ENCODE measurements around the gene SSBP3.

Gene SSBP3

GRCh38 chr1:54294887-54295286, 111.3 kb downstream of the SSBP3 start:
- Histone ChIP-seq H3K27me3 (ENCODE audit: insufficient read depth, insufficient read length) (no peaks in the 10 kb centered on the region), H3K36me3 (ENCODE audit: insufficient read depth, insufficient read length, low read length) (peaks cover 7% of the 10 kb centered on the region), H3K9me3 (ENCODE audit: insufficient read depth, low read length) (no peaks in the 10 kb centered on the region), H3K4me1 (ENCODE audit: insufficient read depth, insufficient read length) (peaks cover 45% of the 10 kb centered on the region), H3K9ac (ENCODE audit: insufficient read length, low read depth) (no peak overlapping the region), H3K4me3 (ENCODE audit: insufficient read length, low read depth) (no peak overlapping the region)
- TF ChIP-seq SUZ12 (IDR thresholded peaks at IDR 0.05; ENCODE audit: extremely low read depth, insufficient read depth, insufficient read length) (no peak), ZNF274 (IDR thresholded peaks at IDR 0.05; ENCODE audit: low read depth, low read length) (no peak), YY1 (IDR thresholded peaks at IDR 0.05; ENCODE audit: insufficient read depth, insufficient read length) (no peak)
- DNase-seq (ENCODE audit: low read depth, low spot score): no peak

- TF ChIP-seq YY1 (IDR thresholded peaks at IDR 0.05; ENCODE audit: insufficient read depth, insufficient read length) (no peak), ZNF274 (IDR thresholded peaks at IDR 0.05; ENCODE audit: low read depth, low read length) (no peak), SUZ12 (IDR thresholded peaks at IDR 0.05; ENCODE audit: extremely low read depth, insufficient read depth, insufficient read length) (no peak)
- Histone ChIP-seq H3K4me3 (ENCODE audit: insufficient read length, low read depth) (no peak overlapping the region), H3K36me3 (ENCODE audit: insufficient read depth, insufficient read length, low read length) (peaks cover 2% of the 10 kb centered on the region), H3K4me1 (ENCODE audit: insufficient read depth, insufficient read length) (peaks cover 44% of the 10 kb centered on the region), H3K27me3 (ENCODE audit: insufficient read depth, insufficient read length) (no peaks in the 10 kb centered on the region), H3K9ac (ENCODE audit: insufficient read length, low read depth) (no peak overlapping the region), H3K9me3 (ENCODE audit: insufficient read depth, low read length) (no peaks in the 10 kb centered on the region)
- DNase-seq (ENCODE audit: low read depth, low spot score): no peak
These were observed 113.9 kb downstream of the SSBP3 start for GRCh38 chr1:54292002-54292911.

DNA sequence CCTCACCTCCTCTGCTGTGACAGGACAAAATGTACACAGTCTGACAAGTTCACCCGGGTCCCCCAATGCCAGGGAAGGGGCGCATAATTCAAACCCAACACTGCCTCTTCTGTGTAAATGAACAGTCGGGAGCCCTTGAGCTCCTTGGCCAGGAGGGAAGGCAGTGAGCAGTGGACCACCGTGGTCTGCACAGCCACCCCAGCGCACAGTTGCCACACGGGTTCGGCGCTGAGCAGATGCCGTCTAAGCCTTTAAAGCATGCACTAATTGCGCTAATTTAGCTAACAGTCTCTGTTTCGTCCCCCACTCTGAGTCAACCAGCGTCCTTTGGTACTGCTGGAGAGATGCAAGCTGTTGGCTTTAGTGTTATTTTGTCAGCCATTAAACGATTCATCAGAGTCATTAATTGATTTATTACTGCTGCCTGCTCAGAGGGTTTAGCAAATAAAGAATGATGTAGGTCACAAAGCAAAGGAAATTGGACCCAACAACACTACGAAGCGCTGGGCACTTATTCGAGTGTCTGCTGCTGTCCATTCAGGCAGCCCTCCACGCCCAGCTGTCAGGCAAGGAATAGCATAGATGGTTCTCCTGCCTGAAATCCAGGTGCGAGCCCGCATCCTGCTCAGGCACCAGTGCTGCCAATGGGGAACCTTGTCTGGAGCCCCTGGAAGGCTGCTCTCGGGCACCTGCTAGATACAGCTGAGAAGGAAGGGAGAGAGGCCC, 114.8 kb downstream of the SSBP3 start:
- peaks cover 51% of the 10 kb centered on the region for H3K4me1 ChIP-seq (ENCODE audit: insufficient read depth, insufficient read length)
- no peak for DNase-seq (ENCODE audit: low read depth, low spot score)
- peaks cover 2% of the 10 kb centered on the region for H3K36me3 ChIP-seq (ENCODE audit: insufficient read depth, insufficient read length, low read length)

DNA sequence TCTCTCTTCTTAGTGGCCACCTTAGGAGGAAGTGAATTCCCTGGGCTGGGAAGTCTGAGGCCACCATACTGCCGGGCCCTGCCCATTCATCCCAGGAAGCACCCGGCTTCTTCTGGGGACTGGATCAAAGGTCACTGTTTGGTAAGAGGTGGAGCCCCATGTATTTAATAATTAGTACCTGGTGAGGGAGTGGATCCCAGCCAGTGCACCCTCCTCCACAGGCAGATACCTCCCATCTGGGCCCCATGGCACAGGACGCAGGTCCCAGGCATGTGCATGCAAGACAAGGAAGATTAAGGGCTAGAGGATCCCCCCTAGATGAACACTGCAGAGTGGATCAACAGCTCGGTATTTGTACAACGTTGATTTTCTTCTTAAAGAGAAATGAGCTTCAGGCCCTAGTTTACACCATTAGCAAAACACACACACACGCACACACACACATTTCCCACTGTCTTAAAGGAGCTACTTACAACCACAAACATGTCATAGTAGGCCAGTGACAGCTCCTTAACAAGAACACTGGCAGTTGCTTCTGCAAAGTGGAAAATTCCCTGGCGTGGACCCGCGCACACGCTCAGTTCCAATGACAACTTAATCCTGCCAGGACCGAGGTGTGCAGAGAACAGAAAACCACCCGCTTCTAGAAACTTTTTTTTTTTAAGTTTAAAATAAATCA, 115.5 kb downstream of the SSBP3 start:
- Histone ChIP-seq H3K9me3 (ENCODE audit: insufficient read depth, low read length) (no peaks in the 10 kb centered on the region), H3K36me3 (ENCODE audit: insufficient read depth, insufficient read length, low read length) (peaks cover 2% of the 10 kb centered on the region), H3K27me3 (ENCODE audit: insufficient read depth, insufficient read length) (no peaks in the 10 kb centered on the region), H3K4me1 (ENCODE audit: insufficient read depth, insufficient read length) (peaks cover 52% of the 10 kb centered on the region), H3K4me3 (ENCODE audit: insufficient read length, low read depth) (no peak overlapping the region), H3K9ac (ENCODE audit: insufficient read length, low read depth) (no peak overlapping the region)
- TF ChIP-seq ZNF274 (IDR thresholded peaks at IDR 0.05; ENCODE audit: low read depth, low read length) (no peak), YY1 (IDR thresholded peaks at IDR 0.05; ENCODE audit: insufficient read depth, insufficient read length) (no peak), SUZ12 (IDR thresholded peaks at IDR 0.05; ENCODE audit: extremely low read depth, insufficient read depth, insufficient read length) (no peak)
- no peak for DNase-seq (ENCODE audit: low read depth, low spot score)

More for the DNA sequence above, 114.8 kb downstream of the SSBP3 start:
- TF ChIP-seq SUZ12 (IDR thresholded peaks at IDR 0.05; ENCODE audit: extremely low read depth, insufficient read depth, insufficient read length) (no peak), YY1 (IDR thresholded peaks at IDR 0.05; ENCODE audit: insufficient read depth, insufficient read length) (no peak), ZNF274 (IDR thresholded peaks at IDR 0.05; ENCODE audit: low read depth, low read length) (no peak)
- H3K9me3 ChIP-seq (ENCODE audit: insufficient read depth, low read length): no peaks in the 10 kb centered on the region
- H3K27me3 ChIP-seq (ENCODE audit: insufficient read depth, insufficient read length): no peaks in the 10 kb centered on the region
- H3K9ac ChIP-seq (ENCODE audit: insufficient read length, low read depth): no peak overlapping the region
- H3K4me3 ChIP-seq (ENCODE audit: insufficient read length, low read depth): no peak overlapping the region

- H3K9me3 ChIP-seq (ENCODE audit: insufficient read depth, low read length): no peaks in the 10 kb centered on the region
- H3K4me3 ChIP-seq (ENCODE audit: insufficient read length, low read depth): no peak overlapping the region
- H3K36me3 ChIP-seq (ENCODE audit: insufficient read depth, insufficient read length, low read length): peaks cover 2% of the 10 kb centered on the region
- H3K9ac ChIP-seq (ENCODE audit: insufficient read length, low read depth): peak overlapping the region; percentile 34
- DNase-seq (ENCODE audit: low read depth, low spot score): no peak
- peaks cover 47% of the 10 kb centered on the region for H3K4me1 ChIP-seq (ENCODE audit: insufficient read depth, insufficient read length)
- TF ChIP-seq YY1 (IDR thresholded peaks at IDR 0.05; ENCODE audit: insufficient read depth, insufficient read length): no peak
- TF ChIP-seq SUZ12 (IDR thresholded peaks at IDR 0.05; ENCODE audit: extremely low read depth, insufficient read depth, insufficient read length): no peak
- no peak for TF ChIP-seq ZNF274 (IDR thresholded peaks at IDR 0.05; ENCODE audit: low read depth, low read length)
- no peaks in the 10 kb centered on the region for H3K27me3 ChIP-seq (ENCODE audit: insufficient read depth, insufficient read length)
These were observed 116.4 kb downstream of the SSBP3 start for GRCh38 chr1:54289712-54290233.

DNA sequence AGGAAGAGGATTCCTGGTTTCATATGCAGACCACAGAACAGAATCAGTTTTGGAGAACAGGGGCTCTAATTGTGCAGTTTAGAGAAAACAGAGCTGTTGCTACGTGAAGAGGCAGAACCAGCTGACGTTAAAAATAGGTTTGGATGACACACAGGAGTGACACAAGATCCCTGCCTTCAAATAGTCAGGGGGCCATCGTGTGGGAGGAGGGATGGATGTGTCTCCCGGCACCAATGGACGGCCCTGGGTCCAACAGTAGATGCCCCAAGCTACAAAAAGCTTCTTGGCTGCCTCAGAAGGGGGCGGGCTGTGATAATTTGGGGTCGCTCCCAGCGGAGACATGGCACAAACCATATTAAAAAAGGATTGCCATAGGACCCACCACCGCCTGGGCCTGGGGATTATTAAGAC, 118.4 kb downstream of the SSBP3 start:
- Histone ChIP-seq H3K4me1 (ENCODE audit: insufficient read depth, insufficient read length) (peaks cover 45% of the 10 kb centered on the region), H3K9me3 (ENCODE audit: insufficient read depth, low read length) (no peaks in the 10 kb centered on the region), H3K9ac (ENCODE audit: insufficient read length, low read depth) (no peak overlapping the region), H3K36me3 (ENCODE audit: insufficient read depth, insufficient read length, low read length) (peaks cover 2% of the 10 kb centered on the region), H3K4me3 (ENCODE audit: insufficient read length, low read depth) (no peak overlapping the region), H3K27me3 (ENCODE audit: insufficient read depth, insufficient read length) (no peaks in the 10 kb centered on the region)
- no peak for DNase-seq (ENCODE audit: low read depth, low spot score)
- no peak for TF ChIP-seq ZNF274 (IDR thresholded peaks at IDR 0.05; ENCODE audit: low read depth, low read length)
- TF ChIP-seq YY1 (IDR thresholded peaks at IDR 0.05; ENCODE audit: insufficient read depth, insufficient read length): no peak
- TF ChIP-seq SUZ12 (IDR thresholded peaks at IDR 0.05; ENCODE audit: extremely low read depth, insufficient read depth, insufficient read length): no peak
